Stimulated activated CD4-positive, alpha-beta T cell treated with anti-CD3 and anti-CD28 coated beads, Interleukin-2, amount 100 ng/mL, for 24 hours (primary cell): Measurements from ENCODE around the gene CDC25B.
A peak's percentile ranks its signal among the peaks of the same experiment; 100 is the strongest.
"Not testable (repeated sequence)": the region's sequence is repeated elsewhere in the genome, so short reads cannot be mapped to it uniquely, and the experiment has no call there.

Experiments
- DNase-seq, 2 donors: peaks; one replicate each; pipeline ENCODE4 v3.0.0-alpha.2; 2020

The CDC25B gene

DNA sequence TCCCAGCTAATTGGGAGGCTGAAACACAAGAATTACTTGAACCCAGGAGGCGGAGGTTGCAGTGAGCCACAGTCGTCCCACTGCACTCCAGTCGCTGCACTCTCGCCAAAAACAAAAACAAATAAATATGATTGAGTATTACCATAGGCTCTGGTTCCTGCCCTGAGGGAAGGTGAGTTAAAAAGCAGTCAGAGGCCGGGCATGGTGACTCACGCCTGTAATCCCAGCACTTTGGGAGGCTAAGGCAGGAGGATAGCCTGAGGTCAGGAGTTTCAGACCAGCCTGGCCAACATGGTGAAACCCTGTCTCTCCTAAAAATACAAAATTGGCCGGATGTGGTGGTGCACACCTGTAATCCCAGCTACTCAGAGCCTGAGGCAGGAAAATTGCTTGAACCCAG is 44.1 kb downstream of the CDC25B start:
- DNase-seq: not testable (repeated sequence)

DNA sequence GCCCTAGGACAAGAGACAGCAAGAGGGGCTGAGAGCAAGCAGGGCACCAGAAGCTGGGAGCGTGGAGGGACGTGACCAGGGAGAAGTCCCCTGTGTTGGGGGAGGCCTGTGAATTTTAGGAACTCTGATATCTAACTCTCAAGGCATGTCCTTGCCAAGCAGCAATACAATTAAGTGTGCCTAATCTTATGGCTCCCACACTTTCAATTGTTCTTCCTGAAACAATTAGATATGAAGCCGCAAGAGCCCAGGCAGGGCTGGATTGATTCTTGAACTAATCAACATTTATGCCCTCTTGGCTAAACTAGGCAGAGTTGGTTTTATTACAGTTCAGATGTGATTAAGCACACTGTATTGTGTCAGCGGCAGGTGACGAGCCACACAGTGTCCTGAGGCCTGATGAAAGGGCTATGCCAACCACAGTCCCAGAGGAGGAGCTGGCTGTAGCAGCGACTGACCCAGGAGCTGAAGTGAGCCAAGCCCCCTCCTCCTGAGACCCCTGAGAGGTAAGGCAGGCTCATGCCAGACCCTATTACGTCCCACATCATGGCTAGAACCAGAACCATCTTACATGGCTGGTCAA is 46.3 kb downstream of the CDC25B start:
- no peak for DNase-seq

DNA sequence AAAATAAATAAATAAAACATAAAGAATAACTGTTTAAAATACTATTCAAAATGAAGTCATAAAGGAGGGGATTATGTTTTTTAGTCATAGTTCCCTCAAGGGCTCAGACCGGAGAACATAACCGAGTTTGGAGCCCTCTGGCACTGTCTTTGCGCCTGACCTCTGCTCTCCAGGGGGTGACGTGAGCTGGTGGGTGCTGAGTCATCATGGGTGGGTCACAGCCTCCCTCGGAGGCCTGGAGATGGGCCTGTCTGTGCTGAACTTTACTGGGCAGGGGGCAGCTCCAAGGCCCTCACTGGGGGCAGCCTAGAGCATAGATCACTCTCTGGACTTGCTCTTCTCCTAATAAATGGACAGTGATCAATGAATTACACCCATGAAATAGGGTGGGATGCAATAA is 47.4 kb downstream of the CDC25B start:
- DNase-seq: no peak

DNA sequence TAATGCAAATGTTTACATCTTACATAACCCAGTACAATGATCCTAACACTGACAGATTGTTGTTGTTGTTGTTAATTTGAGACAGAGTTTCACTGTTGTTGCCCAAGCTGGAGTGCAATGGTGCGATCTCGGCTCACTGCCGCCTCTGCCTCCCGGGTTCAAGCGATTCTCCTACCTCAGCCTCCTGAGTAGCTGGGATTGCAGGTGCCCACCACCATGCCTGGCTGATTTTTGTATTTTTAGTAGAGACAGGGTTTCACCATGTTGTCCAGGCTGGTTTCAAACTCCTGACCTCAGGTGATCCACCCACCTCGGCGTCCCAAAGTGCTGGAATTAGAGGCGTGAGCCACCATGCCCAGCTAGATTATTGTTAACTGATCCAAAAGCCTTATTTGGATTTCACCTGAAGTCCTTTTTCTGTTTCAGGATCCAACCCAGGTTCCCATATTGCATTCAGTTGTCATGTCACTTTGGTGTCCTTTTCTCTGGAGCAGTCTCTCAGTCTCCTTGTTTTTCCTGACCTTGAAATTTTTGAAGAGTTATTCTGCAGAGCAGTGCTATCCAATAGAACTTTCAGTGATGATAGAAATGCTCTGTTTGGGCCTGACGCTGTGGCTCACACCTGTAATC is 48.0 kb downstream of the CDC25B start:
- not testable (repeated sequence) for DNase-seq

GRCh38 chr20:3846378-3846739 is 50.2 kb downstream of the CDC25B start:
- no peak for DNase-seq

GRCh38 chr20:3846740-3847428 is 50.8 kb downstream of the CDC25B start, which contains the start of gene MAVS:
TSS of gene MAVS (plus strand) at chr20:3846834. CDS start at chr20:3854625, 7,791 bp downstream.
- DNase-seq: peak; percentile 89 to 92

DNA sequence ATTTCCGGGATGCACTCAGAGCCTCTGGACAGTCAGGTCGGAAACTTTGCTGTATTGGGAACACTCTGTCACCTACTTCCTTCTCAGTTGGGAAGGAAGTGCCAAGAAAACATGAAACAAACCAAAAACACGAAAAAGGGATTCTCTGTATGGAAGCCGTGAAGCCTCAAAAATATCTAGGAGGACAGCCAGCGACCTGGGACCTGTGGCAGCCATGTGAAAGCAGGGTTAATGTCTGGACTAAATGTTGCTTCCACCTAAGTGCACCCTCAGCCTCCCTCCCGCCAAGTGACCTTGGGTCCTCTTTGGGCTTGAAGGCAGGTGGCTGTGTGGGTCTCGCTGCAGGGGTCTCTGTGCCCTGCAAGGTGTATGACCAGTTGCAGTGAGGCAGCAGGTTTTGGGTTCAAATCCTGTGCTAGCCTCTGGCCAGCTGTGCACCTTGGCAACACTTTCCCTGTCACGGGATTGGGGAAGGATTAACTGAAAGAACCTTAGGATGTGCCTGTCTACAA is 51.4 kb downstream of the CDC25B start:
- no peak for DNase-seq

- no peak for DNase-seq
These were observed 52.5 kb downstream of the CDC25B start for GRCh38 chr20:3848565-3848964.

GRCh38 chr20:3854462-3854871 is 58.4 kb downstream of the CDC25B start:
- DNase-seq: no peak
